Mononuclear cell (primary cell): ENCODE data around the gene TAX1BP1. TPM values are rescaled to one million over a fixed set of nuclear protein-coding genes. Genes with fewer than 3 reads are reported as not detected.

Experiments used
- H3K27me3 ChIP-seq: 2 replicates; pipeline ENCODE4 v1.6.0; 2011; ENCODE audit warnings: low read length, control low read depth; ENCODE audit not compliant: insufficient read depth
- H3K4me1 ChIP-seq: 2 replicates; pipeline ENCODE4 v1.5.1; 2011; ENCODE audit warnings: mild to moderate bottlenecking, low read length, control low read depth; ENCODE audit not compliant: insufficient read depth
- H3K4me3 ChIP-seq: 2 replicates; pipeline ENCODE4 v1.5.1; 2011; ENCODE audit warnings: mild to moderate bottlenecking, low read length, moderate library complexity
- H3K9me3 ChIP-seq: 2 replicates; pipeline ENCODE4 v1.5.1; 2011; ENCODE audit warnings: low read depth, mild to moderate bottlenecking, control low read depth, low read length
- total RNA-seq: library from RNA; depleted of rRNA; stranded (reverse); fragments of >200 nt; gene quantifications from one replicate; pipeline ENCODE4 v1.2.3, GENCODE V29; 2012

Gene TAX1BP1
- total RNA-seq, 1 donor: 167 TPM

- no peak overlapping the region for H3K4me3 ChIP-seq
- no peaks in the 10 kb centered on the region for H3K27me3 ChIP-seq
- H3K4me1 ChIP-seq: no peaks in the 10 kb centered on the region
- H3K9me3 ChIP-seq: no peaks in the 10 kb centered on the region
These were observed 44.6 kb downstream of the TAX1BP1 start for GRCh38 chr7:27784399-27785053.

DNA sequence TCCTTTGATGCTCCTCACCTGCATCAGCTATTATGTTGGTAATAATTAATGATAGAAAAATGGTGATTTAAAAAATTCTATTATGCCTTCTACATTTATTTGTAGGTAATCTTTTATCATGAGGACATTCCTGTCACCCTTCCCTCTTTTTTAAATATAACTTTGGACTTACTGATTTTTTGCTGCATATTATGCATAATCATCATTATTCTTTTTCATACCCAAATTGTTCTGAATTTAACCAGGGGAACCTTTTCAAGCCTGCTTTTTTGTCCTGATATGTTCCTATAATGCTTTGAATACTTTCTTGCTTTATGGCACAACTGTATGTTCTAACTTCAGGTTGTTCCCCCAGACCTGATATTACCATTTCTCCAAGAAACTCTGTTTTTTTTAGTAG, 48.5 kb downstream of the TAX1BP1 start:
- no peaks in the 10 kb centered on the region for H3K27me3 ChIP-seq
- H3K9me3 ChIP-seq: no peaks in the 10 kb centered on the region
- H3K4me3 ChIP-seq: no peak overlapping the region
- H3K4me1 ChIP-seq: no peaks in the 10 kb centered on the region

DNA sequence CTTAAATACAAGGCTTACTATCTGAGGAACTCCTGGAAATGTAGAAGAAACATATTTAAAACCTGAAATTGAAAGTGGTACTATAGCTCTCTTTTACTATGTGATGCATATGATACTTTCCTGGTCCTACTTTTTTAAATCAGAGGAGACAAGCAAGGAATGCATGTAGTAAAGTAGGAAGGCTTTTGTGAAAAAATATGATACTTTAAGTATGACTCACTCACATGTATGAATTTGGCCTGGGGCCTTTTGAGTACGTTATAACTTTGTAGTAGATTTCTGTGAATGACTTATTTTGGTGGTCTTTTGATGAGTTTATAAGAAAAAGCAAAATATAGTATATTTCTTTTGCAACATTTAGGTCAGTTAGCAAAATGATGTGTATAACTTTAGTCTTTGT, 53.8 kb downstream of the TAX1BP1 start:
- no peak overlapping the region for H3K4me3 ChIP-seq
- H3K27me3 ChIP-seq: no peaks in the 10 kb centered on the region
- H3K9me3 ChIP-seq: no peaks in the 10 kb centered on the region
- H3K4me1 ChIP-seq: no peaks in the 10 kb centered on the region

DNA sequence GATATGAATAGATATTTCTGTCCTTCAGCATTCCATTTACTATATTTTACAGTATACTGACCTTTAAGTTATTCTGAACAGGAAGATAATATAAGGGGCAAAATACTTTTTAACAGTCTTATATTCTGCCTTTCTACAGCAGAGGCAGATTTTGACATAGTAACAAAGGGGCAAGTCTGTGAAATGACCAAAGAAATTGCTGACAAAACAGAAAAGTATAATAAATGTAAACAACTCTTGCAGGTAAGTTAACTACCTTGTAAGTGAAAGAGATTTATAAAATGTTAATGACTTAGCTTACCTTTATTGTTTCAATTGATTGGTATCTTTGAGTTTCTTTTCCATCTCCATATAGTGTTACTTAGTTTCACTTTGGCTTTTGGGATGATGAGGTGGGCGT, 56.0 kb downstream of the TAX1BP1 start:
- no peaks in the 10 kb centered on the region for H3K9me3 ChIP-seq
- no peak overlapping the region for H3K4me3 ChIP-seq
- no peaks in the 10 kb centered on the region for H3K27me3 ChIP-seq
- H3K4me1 ChIP-seq: no peaks in the 10 kb centered on the region

GRCh38 chr7:27799212-27799611, 59.2 kb downstream of the TAX1BP1 start:
- no peaks in the 10 kb centered on the region for H3K9me3 ChIP-seq
- no peaks in the 10 kb centered on the region for H3K27me3 ChIP-seq
- H3K4me1 ChIP-seq: no peaks in the 10 kb centered on the region
- no peak overlapping the region for H3K4me3 ChIP-seq

- Histone ChIP-seq H3K4me3 (no peak overlapping the region), H3K4me1 (no peaks in the 10 kb centered on the region), H3K27me3 (no peaks in the 10 kb centered on the region), H3K9me3 (no peaks in the 10 kb centered on the region)
These were observed 63.0 kb downstream of the TAX1BP1 start for GRCh38 chr7:27802999-27803398.

DNA sequence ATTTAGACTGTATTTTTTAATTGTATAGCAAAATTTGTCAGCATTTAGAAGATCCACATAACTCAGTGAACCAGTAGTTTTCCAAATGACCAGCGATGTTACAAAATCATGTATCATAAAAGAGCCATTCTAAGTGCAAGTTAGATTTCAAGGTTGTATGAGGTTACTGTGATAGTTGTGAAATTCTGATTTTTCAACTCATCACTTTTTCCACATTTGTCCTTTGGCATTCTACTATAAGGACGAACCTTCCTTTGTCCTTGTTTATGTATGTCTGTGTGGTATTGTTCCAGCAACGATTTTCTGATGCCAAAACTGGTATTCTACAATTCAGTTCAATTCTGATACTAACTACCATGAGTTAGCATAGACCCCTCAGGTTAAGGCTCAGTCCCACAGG, 64.2 kb downstream of the TAX1BP1 start:
- no peaks in the 10 kb centered on the region for H3K27me3 ChIP-seq
- no peaks in the 10 kb centered on the region for H3K4me1 ChIP-seq
- H3K9me3 ChIP-seq: no peaks in the 10 kb centered on the region
- no peak overlapping the region for H3K4me3 ChIP-seq

DNA sequence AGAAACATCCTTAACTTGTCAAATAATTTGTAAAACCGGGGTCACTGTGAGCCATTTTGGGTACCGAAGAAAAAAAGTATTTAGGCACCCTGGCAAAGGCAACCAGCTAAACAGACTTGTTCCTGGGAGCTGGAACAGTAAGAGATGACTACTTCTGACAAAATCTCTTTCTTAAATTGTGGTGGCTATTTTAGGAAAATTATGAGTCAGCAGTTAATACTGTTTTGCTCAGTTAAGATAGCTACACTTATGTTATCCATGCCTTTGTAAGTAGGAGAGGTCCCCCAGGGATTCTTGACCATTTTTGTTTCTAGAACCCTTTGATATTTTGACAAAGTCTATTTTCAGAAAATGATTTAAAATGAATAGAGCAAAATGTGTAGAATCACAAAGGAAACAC, 68.7 kb downstream of the TAX1BP1 start:
- Histone ChIP-seq H3K27me3 (no peaks in the 10 kb centered on the region), H3K9me3 (no peaks in the 10 kb centered on the region), H3K4me1 (no peaks in the 10 kb centered on the region), H3K4me3 (no peak overlapping the region)

- Histone ChIP-seq H3K4me1 (no peaks in the 10 kb centered on the region), H3K27me3 (no peaks in the 10 kb centered on the region), H3K4me3 (no peak overlapping the region), H3K9me3 (no peaks in the 10 kb centered on the region)
These were observed 70.2 kb downstream of the TAX1BP1 start for GRCh38 chr7:27810186-27810585.

GRCh38 chr7:27812706-27813105, 72.7 kb downstream of the TAX1BP1 start:
- no peaks in the 10 kb centered on the region for H3K27me3 ChIP-seq
- H3K4me1 ChIP-seq: no peaks in the 10 kb centered on the region
- no peaks in the 10 kb centered on the region for H3K9me3 ChIP-seq
- H3K4me3 ChIP-seq: no peak overlapping the region

GRCh38 chr7:27822245-27822644, 82.3 kb downstream of the TAX1BP1 start:
- H3K9me3 ChIP-seq: no peaks in the 10 kb centered on the region
- no peaks in the 10 kb centered on the region for H3K4me1 ChIP-seq
- no peak overlapping the region for H3K4me3 ChIP-seq
- no peaks in the 10 kb centered on the region for H3K27me3 ChIP-seq

- Histone ChIP-seq H3K4me1 (no peaks in the 10 kb centered on the region), H3K27me3 (no peaks in the 10 kb centered on the region), H3K9me3 (no peaks in the 10 kb centered on the region), H3K4me3 (no peak overlapping the region)
These were observed 85.9 kb downstream of the TAX1BP1 start for GRCh38 chr7:27825891-27826290.

- no peaks in the 10 kb centered on the region for H3K4me1 ChIP-seq
- no peaks in the 10 kb centered on the region for H3K9me3 ChIP-seq
- H3K27me3 ChIP-seq: no peaks in the 10 kb centered on the region
- no peak overlapping the region for H3K4me3 ChIP-seq
These were observed 86.4 kb downstream of the TAX1BP1 start for GRCh38 chr7:27826357-27826756.

DNA sequence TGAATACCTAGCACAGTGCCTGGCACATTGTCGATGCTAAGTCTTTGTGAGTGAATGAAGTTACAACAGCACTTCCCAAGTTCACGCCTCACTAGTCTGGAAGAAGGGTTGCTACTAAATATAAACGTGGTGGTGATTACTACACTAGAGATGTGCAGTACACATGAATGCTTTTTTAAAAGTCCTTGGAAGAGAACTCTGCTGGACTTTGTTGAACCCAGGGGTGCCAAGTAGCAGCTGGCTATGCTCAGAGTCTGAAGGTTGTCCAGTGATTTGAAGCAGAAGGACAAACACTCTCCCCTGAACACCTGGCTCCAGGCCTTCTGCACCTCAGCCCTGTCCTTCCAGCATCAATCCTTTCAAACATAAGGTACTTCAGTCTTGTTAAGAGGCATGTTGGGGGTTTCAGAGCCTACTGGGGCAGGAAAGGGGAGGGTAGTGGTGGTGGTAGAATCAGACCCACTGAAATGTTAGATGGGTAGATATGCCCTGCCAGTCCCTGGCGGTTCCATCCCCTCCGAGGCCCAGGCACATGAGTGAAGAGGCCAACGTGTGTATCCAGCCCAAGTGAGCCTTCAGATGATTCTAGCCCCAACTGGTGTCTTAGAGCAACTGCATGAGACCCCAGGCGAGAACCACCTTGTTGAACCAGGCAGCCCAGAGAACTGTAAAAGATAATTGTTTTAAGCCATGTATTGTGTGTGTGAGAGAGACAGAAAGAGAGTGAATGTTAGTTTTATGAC, 94.4 kb downstream of the TAX1BP1 start:
- Histone ChIP-seq H3K4me1 (no peaks in the 10 kb centered on the region), H3K4me3 (no peak overlapping the region), H3K9me3 (no peaks in the 10 kb centered on the region), H3K27me3 (no peaks in the 10 kb centered on the region)

GRCh38 chr7:27835376-27835775, 95.4 kb downstream of the TAX1BP1 start:
- H3K27me3 ChIP-seq: no peaks in the 10 kb centered on the region

DNA sequence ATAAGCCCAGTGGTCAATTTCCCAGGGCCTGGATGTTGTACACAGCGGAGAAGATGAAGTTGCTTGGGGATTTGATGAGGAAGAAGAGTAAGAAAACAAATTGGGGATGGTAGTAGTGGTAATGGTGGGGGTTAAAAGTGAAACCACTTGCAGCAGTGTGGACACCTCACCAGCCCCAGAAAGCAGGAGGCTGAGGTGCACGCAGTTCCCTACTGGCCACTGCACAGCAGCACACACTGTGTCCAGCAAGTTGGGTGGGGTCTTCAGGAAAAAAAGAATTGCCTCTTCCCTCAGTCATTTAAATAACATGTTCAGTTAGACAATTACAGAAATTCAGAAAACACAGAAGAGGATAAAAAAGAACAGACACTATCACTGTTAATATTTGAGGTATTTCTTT, 96.6 kb downstream of the TAX1BP1 start:
- Histone ChIP-seq H3K4me1 (no peaks in the 10 kb centered on the region), H3K27me3 (no peaks in the 10 kb centered on the region), H3K4me3 (no peak overlapping the region), H3K9me3 (no peaks in the 10 kb centered on the region)

More at GRCh38 chr7:27835376-27835775, 95.4 kb downstream of the TAX1BP1 start:
- Histone ChIP-seq H3K9me3 (no peaks in the 10 kb centered on the region), H3K4me1 (no peaks in the 10 kb centered on the region), H3K4me3 (no peak overlapping the region)
